Endometrium (tissue), 2 donors: ENCODE results near the gene TESMIN.

Experiments used
- FAIRE-seq: peaks from 2 replicates; lab custom pipeline; 2012; peaks lifted over from hg19 to GRCh38; lab: Jason Lieb, UNC
- donor health status: control.
- donor health status: control.

Gene TESMIN

GRCh38 chr11:68751331-68751856, at the start of gene TESMIN:
Gene TESMIN (minus strand): TSS chr11:68751520. CDS start chr11:68750660, 860 bp downstream.
- no peak for FAIRE-seq

GRCh38 chr11:68798221-68798813, 47.0 kb upstream of the TESMIN start:
- FAIRE-seq = no peak

- no peak for FAIRE-seq
These were observed 45.5 kb upstream of the TESMIN start for GRCh38 chr11:68796801-68797200.

DNA sequence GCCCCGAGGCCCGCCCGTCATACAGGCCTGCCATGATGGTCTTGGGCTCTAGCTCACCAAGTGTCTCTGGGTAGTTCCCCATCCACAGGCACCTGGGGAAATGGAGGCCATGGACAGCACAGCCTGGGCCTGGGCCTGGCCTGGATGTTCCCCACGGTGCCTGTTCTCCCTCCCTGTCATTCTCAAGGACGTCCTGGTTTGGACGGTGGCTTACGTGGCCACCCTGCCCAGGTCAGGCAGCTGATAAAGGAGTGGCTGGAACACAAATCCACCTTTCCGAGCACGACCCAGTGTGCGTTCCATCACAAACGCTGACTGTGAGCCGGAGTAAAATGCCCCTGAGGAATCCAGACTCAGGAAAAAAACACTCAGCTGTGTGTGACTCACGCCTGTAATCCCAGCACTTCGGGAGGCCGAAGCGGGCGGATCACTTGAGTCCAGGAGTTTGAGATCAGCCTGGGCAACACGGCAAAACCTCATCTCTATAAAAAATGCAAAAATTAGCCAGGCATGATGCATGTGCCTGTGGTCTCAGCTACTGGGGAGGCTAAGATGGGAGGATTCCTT, 41.2 kb upstream of the TESMIN start:
- FAIRE-seq = no peak

- no peak for FAIRE-seq
These were observed 33.3 kb upstream of the TESMIN start for GRCh38 chr11:68784653-68785052.

DNA sequence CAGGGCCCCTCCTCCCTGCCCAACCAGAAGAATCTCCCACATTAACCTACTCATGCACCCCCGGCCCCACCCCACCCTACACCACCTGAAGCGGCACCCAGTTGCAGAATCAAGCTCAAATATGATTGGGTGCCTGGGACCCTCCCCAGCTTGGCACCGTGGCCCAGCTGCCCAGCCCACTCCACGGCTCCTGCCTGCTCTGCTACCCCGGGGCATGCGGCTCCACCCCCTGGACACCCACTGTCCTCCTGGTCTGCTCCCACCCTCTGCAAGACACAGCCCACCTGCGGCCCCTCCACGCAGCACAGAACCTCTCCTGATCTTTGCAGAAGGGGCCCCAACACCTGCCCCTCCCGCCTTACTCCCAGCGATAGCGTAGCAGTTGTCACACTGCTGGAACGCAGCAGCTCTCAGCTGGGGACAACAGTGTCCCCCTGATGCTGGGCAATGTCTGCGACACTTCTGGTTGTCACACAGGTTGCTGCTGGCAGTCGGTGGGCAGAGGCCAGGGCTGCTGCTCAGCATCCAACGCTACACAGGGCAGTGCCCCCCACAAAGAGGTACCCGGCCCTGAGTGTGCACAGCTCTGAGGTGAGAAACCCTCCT, 32.0 kb upstream of the TESMIN start:
- no peak for FAIRE-seq

DNA sequence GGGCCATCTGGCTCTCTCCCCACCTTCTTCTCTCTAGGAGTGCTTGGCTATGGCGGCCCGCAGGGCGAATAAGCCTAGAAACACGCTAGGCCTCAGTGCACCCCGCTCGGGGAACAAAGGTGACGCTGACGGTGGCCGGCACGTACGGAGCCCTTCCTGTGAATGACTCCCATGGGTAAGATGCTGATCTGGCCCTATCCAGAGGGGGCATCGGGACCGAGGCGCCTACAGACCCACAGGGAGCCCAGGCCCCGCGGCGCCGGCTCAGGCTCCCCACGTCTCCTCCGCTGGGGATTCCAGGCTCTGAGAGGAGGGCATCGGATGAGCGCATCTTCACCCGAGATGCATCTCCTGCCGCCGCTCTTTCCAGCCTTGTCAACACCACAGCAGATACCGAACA, 31.4 kb upstream of the TESMIN start:
- no peak for FAIRE-seq

DNA sequence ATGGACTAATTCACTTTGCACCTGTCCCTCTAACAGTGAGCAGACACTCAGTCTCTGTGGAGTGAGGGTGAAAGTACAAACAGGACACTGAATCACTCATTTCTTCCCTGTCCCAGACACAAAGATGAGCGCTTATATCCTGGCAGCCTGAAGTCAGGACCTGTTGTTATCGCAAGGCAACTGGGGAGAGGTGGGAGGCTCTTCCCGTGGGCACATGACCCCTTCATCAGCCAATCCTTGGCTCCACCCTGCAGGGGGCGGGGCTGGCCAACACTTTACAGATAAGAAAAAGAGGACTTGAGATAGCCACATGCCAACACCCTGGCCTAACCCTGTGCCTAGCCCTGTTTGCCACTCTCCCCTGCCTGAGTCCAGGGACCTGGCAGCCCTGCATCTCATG, 29.5 kb upstream of the TESMIN start:
- no peak for FAIRE-seq

DNA sequence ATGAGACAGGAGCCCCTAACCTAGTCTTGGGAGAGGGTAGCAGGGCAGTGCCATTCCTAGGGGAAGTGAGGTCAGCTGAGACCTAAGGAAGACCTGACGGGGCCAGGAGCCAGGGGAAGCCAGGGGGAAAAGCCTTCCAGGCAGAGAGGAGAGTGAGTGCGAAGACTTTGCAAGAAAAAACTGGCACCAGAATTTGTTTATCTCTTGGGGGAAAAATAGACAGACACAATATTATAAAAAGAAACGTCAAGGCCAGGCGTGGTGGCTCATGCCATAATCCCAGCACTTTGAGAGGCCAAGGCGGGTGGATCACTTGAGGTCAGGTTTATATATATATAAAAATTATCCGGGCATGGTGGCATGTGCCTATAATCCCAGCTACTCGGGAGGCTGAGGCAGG, 26.9 kb upstream of the TESMIN start:
- no peak for FAIRE-seq

DNA sequence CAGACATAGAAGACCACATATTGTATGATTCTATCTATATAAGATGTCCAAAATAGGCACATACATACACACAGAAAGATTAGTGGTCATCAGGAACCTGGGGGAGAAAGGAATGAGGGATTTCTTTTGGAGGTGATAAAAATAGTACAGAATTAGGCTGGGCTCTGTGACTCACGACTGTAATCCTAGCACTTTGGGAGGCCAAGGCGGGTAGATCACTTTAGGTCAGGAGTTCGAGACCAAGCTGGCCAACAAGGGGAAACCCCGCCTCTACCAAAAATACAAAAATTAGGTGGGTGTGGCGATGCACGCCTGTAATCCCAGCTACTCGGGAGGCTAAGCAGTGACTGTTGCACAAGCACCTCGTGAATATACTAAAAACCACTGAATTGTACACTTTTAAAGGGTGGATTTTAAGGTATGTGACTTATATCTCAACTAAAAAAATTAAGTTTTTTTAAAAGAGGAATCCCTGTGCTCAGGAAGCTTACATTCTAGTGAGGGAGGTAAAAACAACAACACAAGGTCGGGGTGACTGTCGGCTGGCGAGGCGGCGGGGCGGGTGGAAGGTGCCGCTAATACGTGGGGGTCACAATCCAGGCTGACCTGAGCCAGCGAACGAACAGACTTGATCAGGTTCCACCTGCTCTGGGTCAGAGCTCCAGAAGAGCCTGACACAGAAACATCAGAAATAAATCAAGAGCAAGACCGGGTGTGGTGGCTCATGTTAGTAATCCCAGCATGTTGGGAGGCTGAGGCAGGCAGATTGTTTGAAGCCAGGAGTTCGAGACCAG, 25.3 kb upstream of the TESMIN start:
- FAIRE-seq = no peak

DNA sequence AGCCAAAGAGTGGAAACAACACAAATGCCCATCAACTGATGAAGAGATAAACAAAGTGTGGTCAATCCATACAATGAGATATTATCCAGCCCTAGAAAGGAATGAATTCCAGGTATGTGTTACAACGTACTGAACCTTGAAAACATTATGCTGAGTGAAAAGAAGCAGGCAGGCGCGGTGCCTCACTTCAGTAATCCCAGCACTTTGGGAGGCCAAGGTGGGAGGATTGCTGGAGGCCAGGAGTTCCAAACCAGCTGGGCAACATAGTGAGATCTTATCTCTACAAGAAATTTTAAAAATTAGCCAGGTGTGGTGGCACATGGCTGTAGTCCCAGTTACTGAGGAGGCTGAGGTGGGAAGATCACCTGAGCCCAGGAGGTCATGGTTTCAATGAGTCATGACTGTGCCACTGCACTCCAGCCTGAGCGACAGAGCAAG, 24.6 kb upstream of the TESMIN start:
- FAIRE-seq = no peak

DNA sequence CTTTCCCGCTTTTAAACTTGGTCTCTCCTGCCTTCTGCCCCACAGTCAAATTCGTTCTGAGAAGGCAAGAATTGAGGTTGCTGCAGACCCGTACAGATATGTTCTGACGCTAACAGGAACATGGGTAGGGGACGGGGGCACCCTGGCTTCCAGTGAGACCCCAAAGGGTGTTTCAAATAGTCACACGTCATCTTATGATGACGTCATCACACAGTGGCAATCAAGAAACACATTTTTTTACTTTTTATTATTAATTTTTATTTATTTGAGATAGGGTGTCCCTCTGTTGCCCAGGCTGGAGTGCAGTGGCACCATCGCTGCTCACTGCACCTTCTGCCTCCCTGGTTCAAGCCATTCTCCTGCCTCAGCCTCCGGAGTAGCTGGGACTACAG, 22.9 kb upstream of the TESMIN start:
- FAIRE-seq = no peak

DNA sequence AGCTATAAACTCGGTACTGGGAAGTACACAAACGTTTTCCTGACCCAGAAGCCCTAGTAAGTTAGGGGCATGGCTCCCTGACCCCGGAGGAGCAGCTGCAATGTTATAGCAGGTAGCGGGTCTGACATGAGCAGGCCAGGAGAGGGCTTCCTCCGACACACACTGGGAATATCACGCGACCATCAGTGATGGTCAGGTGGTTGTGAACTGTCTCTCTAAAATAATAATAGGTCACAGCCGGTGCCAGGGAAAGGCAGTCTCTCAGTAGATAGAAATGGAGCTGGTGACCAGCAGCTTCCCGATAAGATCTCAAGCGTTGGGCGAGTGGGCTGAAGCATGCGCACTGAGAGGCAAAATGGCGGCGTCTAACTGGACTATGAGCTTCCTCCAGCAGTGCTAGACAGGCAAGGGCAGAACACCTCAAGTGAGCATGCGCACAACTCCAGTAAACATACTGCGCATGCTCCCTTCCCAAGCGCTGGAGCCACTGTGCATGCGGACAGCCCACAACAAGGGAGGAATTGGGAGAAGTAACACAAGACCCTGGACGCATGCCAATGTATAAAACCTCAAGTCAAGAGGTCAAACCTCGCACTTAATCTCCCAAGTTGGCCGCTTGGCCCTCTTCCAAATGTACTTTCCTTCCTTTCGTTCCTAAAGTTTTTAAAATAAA, 22.3 kb upstream of the TESMIN start:
- FAIRE-seq = no peak

DNA sequence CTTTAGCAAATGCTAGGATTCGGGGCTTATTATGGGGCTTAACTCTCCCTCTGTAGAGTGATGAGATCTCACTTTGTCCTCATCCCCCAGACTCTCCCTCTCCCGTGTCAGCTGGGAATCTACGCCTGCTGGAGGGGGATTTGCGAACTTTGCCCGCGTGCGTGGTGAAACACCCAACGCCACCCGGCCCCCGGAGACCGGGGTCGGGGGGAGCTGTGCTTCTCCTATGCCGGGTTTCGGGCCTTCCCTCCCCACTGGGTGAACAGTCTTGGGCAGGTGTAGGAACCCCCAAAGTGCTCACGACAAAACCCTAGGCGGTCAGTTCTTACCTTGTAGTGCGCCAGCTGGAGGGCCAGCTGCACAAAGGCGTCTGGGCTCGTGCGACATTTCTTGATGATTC, 21.6 kb upstream of the TESMIN start:
- FAIRE-seq = no peak

DNA sequence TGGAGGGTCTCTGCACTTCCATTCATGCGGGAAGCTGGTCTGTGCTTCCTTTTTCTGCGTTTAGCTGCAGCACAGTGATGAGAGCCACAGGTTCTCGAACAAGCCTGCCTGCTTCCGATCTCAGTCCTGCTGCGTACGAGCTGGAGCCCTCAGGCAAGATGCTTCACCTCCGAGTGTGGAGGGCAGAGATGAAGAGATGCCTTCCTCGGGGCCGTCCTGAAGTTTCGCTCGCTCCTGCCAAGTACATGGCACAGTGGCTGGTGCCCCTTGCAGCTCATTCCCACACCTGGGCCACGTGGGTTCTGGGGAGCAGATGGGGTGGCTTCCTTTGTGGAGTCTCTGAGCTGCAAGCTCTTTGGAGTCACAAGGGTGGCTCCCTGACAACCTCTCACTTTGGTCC, 19.5 kb upstream of the TESMIN start:
- FAIRE-seq = no peak

- FAIRE-seq = no peak
These were observed 16.4 kb upstream of the TESMIN start for GRCh38 chr11:68767672-68768071.

DNA sequence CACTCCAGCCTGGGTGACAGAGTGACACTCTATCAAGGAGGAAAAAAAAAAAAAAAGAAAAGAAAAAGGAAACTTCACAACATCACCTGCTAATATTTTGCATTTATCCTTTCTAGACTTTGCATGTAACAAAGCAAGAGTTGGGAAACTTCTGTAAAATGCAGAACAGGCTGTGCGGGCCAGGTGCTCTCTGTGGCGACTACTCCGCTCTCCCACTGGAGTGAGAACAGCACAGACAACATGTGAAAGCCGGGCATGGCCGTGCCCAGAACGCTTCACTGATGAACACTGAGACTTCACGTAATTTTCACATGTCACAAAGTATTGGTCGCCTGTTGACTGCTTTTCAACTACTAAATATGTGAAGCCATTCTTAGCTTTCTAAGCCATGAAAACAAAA, 15.5 kb upstream of the TESMIN start:
- no peak for FAIRE-seq

- FAIRE-seq = no peak
These were observed 13.4 kb upstream of the TESMIN start for GRCh38 chr11:68764746-68765145.

GRCh38 chr11:68763926-68764657, 12.8 kb upstream of the TESMIN start:
- FAIRE-seq = no peak

- FAIRE-seq = no peak
These were observed 11.9 kb upstream of the TESMIN start for GRCh38 chr11:68763181-68763721.

- no peak for FAIRE-seq
These were observed 11.2 kb upstream of the TESMIN start for GRCh38 chr11:68762481-68762880.
